Neural progenitor cell (in vitro differentiated cells): Measurements from ENCODE around the gene MACROD2. TPM values are rescaled to one million over a fixed set of nuclear protein-coding genes. Genes with fewer than 3 reads are reported as not detected.

ENCODE experiments used
- DNase-seq: peaks from one replicate; pipeline ENCODE4 v3.0.0-alpha.2; 2016; ENCODE audit warnings: low spot score
- H2AFZ ChIP-seq: fragments of 200-600 bp; sonication (generic); replicated peaks from 2 replicates; pipeline ENCODE4 v1.6.1; 2016; ENCODE audit warnings: antibody characterized with exemption
- H3F3A ChIP-seq: fragments of 200-600 bp; sonication (generic); 2 replicates; pipeline ENCODE4 v1.6.1; 2016; ENCODE audit warnings: antibody characterized with exemption, low read depth
- H3K27ac ChIP-seq: fragments of 200-600 bp; sonication (generic); 2 replicates; pipeline ENCODE4 v1.5.1; 2016; ENCODE audit warnings: mild to moderate bottlenecking
- H3K27me3 ChIP-seq: fragments of 200-600 bp; sonication (generic); 2 replicates; pipeline ENCODE4 v1.6.1; 2016; ENCODE audit warnings: mild to moderate bottlenecking, moderate library complexity
- H3K36me3 ChIP-seq: fragments of 200-600 bp; sonication (generic); 2 replicates; pipeline ENCODE4 v1.5.1; 2016
- H3K4me1 ChIP-seq: fragments of 200-600 bp; sonication (generic); 2 replicates; pipeline ENCODE4 v1.6.1; 2016; ENCODE audit warnings: mixed run types
- H3K4me2 ChIP-seq: fragments of 200-600 bp; sonication (generic); 2 replicates; pipeline ENCODE4 v1.6.1; 2016
- H3K4me3 ChIP-seq: fragments of 200-600 bp; sonication (generic); 2 replicates; pipeline ENCODE4 v1.5.1; 2016
- H3K79me2 ChIP-seq: fragments of 200-600 bp; sonication (generic); 2 replicates; pipeline ENCODE4 v1.6.1; 2016; ENCODE audit warnings: low read depth
- H3K9ac ChIP-seq: fragments of 200-600 bp; sonication (generic); 2 replicates; pipeline ENCODE4 v1.6.1; 2016
- H3K9me3 ChIP-seq: fragments of 200-600 bp; sonication (generic); 2 replicates; pipeline ENCODE4 v1.5.1; 2016; ENCODE audit warnings: low read depth
- H4K20me1 ChIP-seq: fragments of 200-600 bp; sonication (generic); 2 replicates; pipeline ENCODE4 v1.6.1; 2016; ENCODE audit warnings: low read depth
- H3K27ac Mint-ChIP-seq: 3 replicates; pipeline ENCODE4 v1.8.0; 2021; ENCODE audit warnings: mixed read lengths
- H3K27me3 Mint-ChIP-seq: 2 replicates; pipeline ENCODE4 v1.8.0; 2022; ENCODE audit warnings: low read depth, mild to moderate bottlenecking, inconsistent platforms, moderate library complexity, mixed read lengths; ENCODE audit not compliant: insufficient read depth
- H3K36me3 Mint-ChIP-seq: 3 replicates; pipeline ENCODE4 v1.8.0; 2021; ENCODE audit warnings: mixed read lengths
- H3K4me1 Mint-ChIP-seq: 3 replicates; pipeline ENCODE4 v1.8.0; 2021; ENCODE audit warnings: mixed read lengths
- H3K4me3 Mint-ChIP-seq: 3 replicates; pipeline ENCODE4 v1.8.0; 2021; ENCODE audit warnings: mild to moderate bottlenecking, moderate library complexity, mixed read lengths
- H3K9me3 Mint-ChIP-seq: 3 replicates; pipeline ENCODE4 v1.8.0; 2020; ENCODE audit warnings: mixed read lengths
- CTCF ChIP-seq: fragments of 200-600 bp; sonication (generic); IDR thresholded peaks from 2 replicates; pipeline ENCODE4 v1.5.1; 2017; ENCODE audit warnings: antibody characterized with exemption, mild to moderate bottlenecking
- EZH2 ChIP-seq: fragments of 200-600 bp; sonication (generic); IDR thresholded peaks from 2 replicates; pipeline ENCODE4 v1.6.1; 2017; ENCODE audit warnings: antibody characterized with exemption, mild to moderate bottlenecking, moderate library complexity
- EZH2phosphoT487 ChIP-seq: fragments of 200-600 bp; sonication (generic); IDR thresholded peaks from 2 replicates; pipeline ENCODE4 v1.6.1; 2017; ENCODE audit warnings: antibody characterized with exemption
- total RNA-seq: library from RNA; depleted of rRNA; stranded (reverse); fragments of >200 nt; gene quantifications from 2 replicates; pipeline ENCODE4 v1.2.3, GENCODE V29; 2015; ENCODE audit warnings: low replicate concordance

Gene MACROD2
- total RNA-seq, 1 donor from 2014 or later: 11.9 TPM

GRCh38 chr20:14657266-14658005 lies 662.1 kb downstream of the MACROD2 start:
- H3K27me3 ChIP-seq: no peaks in the 10 kb centered on the region
- no peak for TF ChIP-seq CTCF
- no peak for TF ChIP-seq EZH2phosphoT487
- no peaks in the 10 kb centered on the region for H3K9me3 ChIP-seq
- H3K4me2 ChIP-seq: no peak overlapping the region
- Mint-ChIP-seq H3K36me3 (no peaks in the 10 kb centered on the region), H3K9me3 (peaks cover 2% of the 10 kb centered on the region), H3K27me3 (peaks cover 2% of the 10 kb centered on the region), H3K27ac (no peak overlapping the region), H3K4me1 (no peaks in the 10 kb centered on the region), H3K4me3 (no peak overlapping the region)
- no peak overlapping the region for H3K4me3 ChIP-seq
- no peak overlapping the region for H3K27ac ChIP-seq
- no peak overlapping the region for H2AFZ ChIP-seq
- H3F3A ChIP-seq: no peaks in the 10 kb centered on the region
- no peak overlapping the region for H3K9ac ChIP-seq
- peaks cover 4% of the 10 kb centered on the region for H3K4me1 ChIP-seq
- H4K20me1 ChIP-seq: no peaks in the 10 kb centered on the region
- no peak for DNase-seq
- H3K36me3 ChIP-seq: no peaks in the 10 kb centered on the region
- no peaks in the 10 kb centered on the region for H3K79me2 ChIP-seq

GRCh38 chr20:14664101-14664500 lies 668.8 kb downstream of the MACROD2 start:
- Histone ChIP-seq H3K9me3 (no peaks in the 10 kb centered on the region), H3K4me1 (peaks cover 4% of the 10 kb centered on the region), H2AFZ (no peak overlapping the region), H3K27ac (no peak overlapping the region), H3K27me3 (no peaks in the 10 kb centered on the region), H4K20me1 (no peaks in the 10 kb centered on the region), H3K36me3 (no peaks in the 10 kb centered on the region), H3K4me3 (no peak overlapping the region), H3F3A (no peaks in the 10 kb centered on the region), H3K79me2 (no peaks in the 10 kb centered on the region), H3K9ac (no peak overlapping the region), H3K4me2 (no peak overlapping the region)
- peaks cover 2% of the 10 kb centered on the region for H3K27me3 Mint-ChIP-seq
- H3K4me3 Mint-ChIP-seq: no peak overlapping the region
- TF ChIP-seq EZH2: no peak
- TF ChIP-seq CTCF: no peak
- TF ChIP-seq EZH2phosphoT487: no peak
- no peaks in the 10 kb centered on the region for H3K36me3 Mint-ChIP-seq
- no peaks in the 10 kb centered on the region for H3K4me1 Mint-ChIP-seq
- DNase-seq: no peak
- no peak overlapping the region for H3K27ac Mint-ChIP-seq
- H3K9me3 Mint-ChIP-seq: peaks cover 2% of the 10 kb centered on the region

- Histone ChIP-seq H3K4me3 (no peak overlapping the region), H4K20me1 (no peaks in the 10 kb centered on the region), H3F3A (no peaks in the 10 kb centered on the region), H3K9me3 (no peaks in the 10 kb centered on the region), H3K27ac (no peak overlapping the region), H3K9ac (no peak overlapping the region), H3K4me2 (no peak overlapping the region), H3K36me3 (no peaks in the 10 kb centered on the region), H3K27me3 (no peaks in the 10 kb centered on the region), H3K79me2 (no peaks in the 10 kb centered on the region), H2AFZ (no peak overlapping the region), H3K4me1 (no peaks in the 10 kb centered on the region)
- H3K36me3 Mint-ChIP-seq: no peaks in the 10 kb centered on the region
- no peaks in the 10 kb centered on the region for H3K4me1 Mint-ChIP-seq
- H3K27me3 Mint-ChIP-seq: no peaks in the 10 kb centered on the region
- no peak overlapping the region for H3K4me3 Mint-ChIP-seq
- H3K9me3 Mint-ChIP-seq: peaks cover 2% of the 10 kb centered on the region
- DNase-seq: no peak
- TF ChIP-seq EZH2phosphoT487: no peak
- TF ChIP-seq EZH2: no peak
- TF ChIP-seq CTCF: no peak
- H3K27ac Mint-ChIP-seq: no peak overlapping the region
These were observed 671.4 kb downstream of the MACROD2 start for GRCh38 chr20:14666696-14667095.
